Measurements from ENCODE around the gene CERS4.
"Not testable (repeated sequence)": the region's sequence is repeated elsewhere in the genome, so short reads cannot be mapped to it uniquely, and the experiment has no call there.

The CERS4 gene

GRCh38 chr19:8210421-8211101 is 1.4 kb downstream of the CERS4 start:
- no peak for DNase-seq

DNA sequence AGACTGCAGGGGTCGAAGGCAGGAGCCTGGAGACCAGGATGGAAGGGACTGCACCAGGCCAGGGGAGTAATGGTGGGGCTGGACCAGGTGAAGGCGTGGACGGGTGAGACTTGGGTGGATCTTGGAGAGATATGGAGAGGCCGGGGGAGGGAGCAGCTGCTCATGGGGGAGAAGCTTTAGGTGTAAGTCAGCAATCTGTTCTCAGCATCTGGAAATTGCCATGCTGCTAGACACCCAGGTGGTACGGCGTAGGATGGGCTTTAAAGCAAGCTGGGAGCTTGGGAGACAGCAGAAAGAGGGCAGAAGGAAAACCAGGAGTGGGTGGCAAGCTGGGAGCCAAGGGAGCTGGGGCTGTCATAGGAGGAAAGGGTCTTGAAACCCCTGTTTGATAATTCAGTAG is 3.0 kb downstream of the CERS4 start:
- no peak for DNase-seq

- DNase-seq = no peak
These were observed 3.7 kb downstream of the CERS4 start for GRCh38 chr19:8212916-8213315.

GRCh38 chr19:8213827-8214672 is 4.9 kb downstream of the CERS4 start:
- no peak for DNase-seq

DNA sequence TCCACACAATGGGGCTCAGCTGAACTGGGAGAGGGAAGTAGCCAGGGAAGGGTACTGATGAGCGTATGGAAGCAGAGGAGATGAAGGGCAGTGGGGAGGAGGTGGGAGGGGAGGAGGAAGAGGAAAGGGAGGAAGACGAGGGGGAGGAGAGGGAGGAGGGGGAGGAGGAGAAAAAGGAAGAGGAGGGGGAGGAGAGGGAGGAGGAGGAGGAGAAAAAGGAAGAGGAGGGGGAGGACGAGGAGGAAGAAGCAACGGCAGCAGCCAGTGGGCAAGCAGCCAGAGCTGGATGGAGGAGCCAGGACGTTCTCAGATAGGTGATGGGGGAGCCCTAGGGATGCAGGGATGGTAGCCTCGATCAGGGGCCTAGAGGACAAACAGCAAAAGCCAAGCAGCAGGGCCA is 5.6 kb downstream of the CERS4 start:
- no peak for DNase-seq

DNA sequence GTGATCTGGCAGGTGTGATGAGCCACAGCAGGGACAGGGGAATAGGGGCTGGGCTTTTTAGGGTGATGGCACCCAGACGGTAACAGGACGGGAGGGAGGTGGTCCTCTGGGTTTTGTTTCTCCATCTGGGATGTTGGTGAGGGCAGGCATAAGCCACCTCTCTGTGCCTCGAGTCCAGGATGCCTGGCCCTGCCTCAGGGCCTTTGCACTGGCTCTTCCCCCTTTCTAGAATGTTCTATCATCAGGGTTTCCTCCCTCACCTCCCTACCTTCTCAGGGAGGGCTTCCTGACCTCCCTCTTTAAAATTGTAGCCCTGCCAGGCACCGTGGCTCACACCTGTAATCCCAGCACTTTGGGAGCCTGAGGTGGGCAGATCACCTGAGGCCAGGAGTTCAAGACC is 6.6 kb downstream of the CERS4 start:
- DNase-seq = no peak

DNA sequence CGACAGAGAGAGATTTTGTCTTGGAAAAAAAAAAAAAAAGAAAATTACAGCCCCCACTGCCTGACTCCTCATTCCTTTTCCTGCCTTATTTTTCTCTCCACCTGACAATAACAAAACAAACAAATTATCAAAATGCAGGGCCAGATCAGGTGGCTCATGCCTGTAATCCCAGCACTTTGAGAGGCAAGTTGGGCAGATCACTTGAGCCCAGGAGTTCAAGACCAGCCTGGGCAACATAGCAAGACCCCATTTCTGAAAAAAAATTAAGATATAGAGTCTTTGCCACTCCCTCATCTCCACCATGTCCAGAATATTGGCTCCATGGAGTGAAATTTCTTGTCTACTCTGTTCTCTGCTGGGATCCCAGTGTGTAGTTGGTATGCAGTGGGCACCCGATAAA is 7.2 kb downstream of the CERS4 start:
- DNase-seq = no peak

- not testable (repeated sequence) for DNase-seq
These were observed 9.0 kb downstream of the CERS4 start for GRCh38 chr19:8218127-8218526.

GRCh38 chr19:8220481-8220880 is 11.3 kb downstream of the CERS4 start:
- DNase-seq = no peak

GRCh38 chr19:8221161-8221560 is 12.0 kb downstream of the CERS4 start:
- DNase-seq = no peak

DNA sequence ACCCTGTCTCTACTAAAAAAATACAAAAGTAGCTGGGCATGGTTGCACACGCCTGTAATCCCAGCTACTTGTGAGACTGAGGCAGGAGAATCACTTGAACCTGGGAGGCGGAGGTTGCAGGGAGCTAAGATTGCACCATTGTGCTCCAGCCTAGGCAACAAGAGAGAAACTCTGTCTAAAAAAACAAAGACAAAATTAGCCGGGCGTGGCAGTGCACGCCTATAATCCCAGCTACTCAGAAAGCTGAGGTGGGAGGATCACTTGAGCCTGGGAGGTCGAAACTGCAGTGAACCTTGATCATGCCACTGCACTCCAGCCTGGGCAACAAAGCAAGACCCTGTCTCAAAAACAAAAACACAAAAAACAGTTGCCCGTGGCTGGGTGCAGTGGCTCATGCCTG is 14.3 kb downstream of the CERS4 start:
- DNase-seq = not testable (repeated sequence)

DNA sequence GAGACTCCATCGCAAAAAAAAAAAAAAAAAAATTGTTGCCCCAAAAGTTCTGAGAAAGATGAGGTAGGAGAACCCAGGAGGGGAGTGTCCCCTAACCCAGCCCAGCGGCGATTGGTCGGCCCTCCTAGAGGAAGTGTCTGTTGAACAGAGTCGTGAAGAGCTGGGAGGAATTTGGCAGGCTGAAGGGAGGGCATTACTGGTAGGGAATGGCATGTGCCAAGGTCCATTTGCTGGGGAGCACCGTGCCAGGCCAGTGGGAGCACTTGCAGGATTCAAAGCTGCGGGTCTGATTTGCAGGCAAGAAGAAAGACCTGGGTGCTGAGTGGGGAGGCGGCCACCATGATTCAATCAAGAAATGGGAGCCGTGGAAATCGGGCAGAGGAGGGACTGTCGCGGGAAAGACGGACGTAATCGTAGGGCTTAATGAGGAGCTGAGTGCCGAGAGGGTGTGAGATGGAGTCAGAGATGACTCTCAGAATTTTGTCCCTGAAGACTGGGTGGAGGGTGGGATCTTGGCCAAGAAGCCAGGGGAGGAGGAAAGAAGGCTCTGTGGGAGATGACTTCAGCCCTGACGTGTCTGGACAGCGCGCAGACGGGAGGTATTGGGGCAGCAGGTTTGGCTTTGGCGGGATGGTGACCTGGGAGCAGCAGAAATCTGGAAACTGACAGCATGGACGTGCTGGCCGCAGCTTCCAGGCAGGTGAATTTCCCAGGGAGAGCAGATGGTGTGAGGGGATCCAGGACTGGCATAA is 15.4 kb downstream of the CERS4 start:
- no peak for DNase-seq

- DNase-seq = no peak
These were observed 22.0 kb downstream of the CERS4 start for GRCh38 chr19:8231073-8231604.

GRCh38 chr19:8233370-8233769 is 24.2 kb downstream of the CERS4 start:
- DNase-seq = no peak

- DNase-seq = no peak
These were observed 27.9 kb downstream of the CERS4 start for GRCh38 chr19:8237026-8237425.

GRCh38 chr19:8238251-8238650 is 29.1 kb downstream of the CERS4 start:
- DNase-seq = no peak

DNA sequence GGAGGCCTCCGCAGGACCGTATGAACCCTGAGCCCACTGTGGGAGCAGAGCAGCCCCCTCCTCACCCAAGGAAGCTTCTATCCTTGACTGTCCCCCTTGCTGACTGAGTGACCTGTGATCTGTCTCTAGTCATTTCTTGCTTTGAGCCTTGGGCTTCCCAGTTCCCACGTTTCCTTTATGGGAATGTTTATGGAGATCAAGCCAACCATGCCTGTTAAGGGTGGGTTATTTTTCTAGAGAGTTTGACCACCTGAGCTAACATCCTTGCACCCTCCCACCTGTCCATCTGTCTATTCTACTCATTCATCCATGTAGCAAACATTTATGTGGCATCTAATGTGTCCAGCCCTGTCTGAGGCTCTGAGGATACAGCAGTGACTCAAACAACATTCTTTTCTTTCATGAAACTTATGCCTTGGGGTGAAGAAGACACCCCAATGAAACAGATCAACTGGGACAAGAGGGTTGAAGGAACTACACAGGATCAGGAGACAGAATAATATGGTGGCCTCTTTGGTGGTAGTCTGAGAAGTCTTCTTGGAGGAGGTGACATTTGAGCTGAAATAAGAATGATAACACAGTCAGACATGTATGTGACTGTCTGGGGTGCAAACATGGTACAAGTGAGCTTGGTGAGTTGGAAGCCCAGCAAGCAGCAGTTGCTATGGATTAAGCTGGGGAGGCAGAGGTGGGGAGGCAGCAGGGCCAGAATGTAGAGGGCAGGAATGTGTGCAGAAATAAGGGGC is 30.5 kb downstream of the CERS4 start:
- DNase-seq = no peak

- peak; percentile 62 to 71 for DNase-seq
These were observed 31.4 kb downstream of the CERS4 start for GRCh38 chr19:8240274-8241229.

DNA sequence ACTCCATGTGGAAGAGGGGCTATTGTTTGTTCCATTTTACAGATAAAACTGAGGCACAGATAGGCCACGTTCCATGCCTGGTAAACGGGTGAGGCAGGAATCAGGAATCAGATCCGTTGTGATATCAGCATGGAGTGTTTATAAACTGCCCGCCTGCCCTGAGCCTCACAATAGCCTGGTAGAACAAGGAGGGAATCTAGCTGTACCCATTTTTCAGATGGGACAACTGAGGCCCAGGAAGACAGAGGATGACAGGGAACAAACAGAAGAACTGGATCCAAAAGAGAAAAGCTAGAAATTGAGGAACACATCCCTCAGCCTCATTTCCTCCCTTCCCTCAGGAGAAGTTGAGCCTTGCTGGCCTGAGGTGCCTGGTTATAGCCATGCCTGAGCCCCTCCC is 32.5 kb downstream of the CERS4 start:
- DNase-seq = no peak

DNA sequence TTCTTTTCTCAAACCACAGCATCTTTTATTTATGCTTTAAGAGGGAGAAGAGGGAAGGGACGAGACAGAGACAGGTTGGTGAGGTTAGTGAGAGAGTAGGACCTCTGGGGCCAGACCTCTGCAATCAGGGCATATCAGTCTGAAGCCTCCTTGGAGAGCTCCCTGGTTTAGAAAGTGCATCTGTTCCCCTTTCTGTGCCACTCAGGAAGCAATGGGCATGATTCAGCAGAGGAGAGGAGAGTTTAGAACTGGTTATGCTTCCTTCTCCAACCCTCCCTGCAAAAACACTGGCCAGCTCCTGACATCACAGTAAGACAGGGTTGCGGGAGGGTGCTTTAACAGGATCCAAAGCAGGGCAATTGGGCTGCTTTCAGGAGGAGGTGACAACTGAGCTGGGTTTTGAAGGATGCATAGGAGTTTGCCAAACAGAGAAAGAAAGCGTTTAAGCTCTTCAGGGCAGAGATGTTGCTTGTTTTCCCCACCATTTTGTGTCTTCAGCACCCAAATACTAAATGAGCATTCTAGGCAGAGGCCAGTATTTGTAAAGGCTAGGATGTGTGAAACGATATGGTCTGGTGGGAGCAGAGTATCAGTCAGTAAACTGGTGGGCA is 33.1 kb downstream of the CERS4 start:
- DNase-seq = no peak

GRCh38 chr19:8243146-8243545 is 34.0 kb downstream of the CERS4 start:
- DNase-seq = no peak
